GM12873 (cell line): Measurements from ENCODE around the gene CD38.

Source experiments
- TF ChIP-seq, protein P1 (sequence below): IDR thresholded peaks from 2 replicates; pipeline ENCODE4 v1.5.1; 2012; ENCODE audit warnings: low read depth, mild to moderate bottlenecking, moderate library complexity, low read length, control low read depth; ENCODE audit not compliant: insufficient read depth; ENCODE audit errors: missing control alignments

The CD38 gene

GRCh38 chr4:15891312-15891711 is 113.2 kb downstream of the CD38 start:
- TF ChIP-seq, protein P1, sequence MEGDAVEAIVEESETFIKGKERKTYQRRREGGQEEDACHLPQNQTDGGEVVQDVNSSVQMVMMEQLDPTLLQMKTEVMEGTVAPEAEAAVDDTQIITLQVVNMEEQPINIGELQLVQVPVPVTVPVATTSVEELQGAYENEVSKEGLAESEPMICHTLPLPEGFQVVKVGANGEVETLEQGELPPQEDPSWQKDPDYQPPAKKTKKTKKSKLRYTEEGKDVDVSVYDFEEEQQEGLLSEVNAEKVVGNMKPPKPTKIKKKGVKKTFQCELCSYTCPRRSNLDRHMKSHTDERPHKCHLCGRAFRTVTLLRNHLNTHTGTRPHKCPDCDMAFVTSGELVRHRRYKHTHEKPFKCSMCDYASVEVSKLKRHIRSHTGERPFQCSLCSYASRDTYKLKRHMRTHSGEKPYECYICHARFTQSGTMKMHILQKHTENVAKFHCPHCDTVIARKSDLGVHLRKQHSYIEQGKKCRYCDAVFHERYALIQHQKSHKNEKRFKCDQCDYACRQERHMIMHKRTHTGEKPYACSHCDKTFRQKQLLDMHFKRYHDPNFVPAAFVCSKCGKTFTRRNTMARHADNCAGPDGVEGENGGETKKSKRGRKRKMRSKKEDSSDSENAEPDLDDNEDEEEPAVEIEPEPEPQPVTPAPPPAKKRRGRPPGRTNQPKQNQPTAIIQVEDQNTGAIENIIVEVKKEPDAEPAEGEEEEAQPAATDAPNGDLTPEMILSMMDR: no peak

GRCh38 chr4:15893962-15894361 is 115.8 kb downstream of the CD38 start:
- TF ChIP-seq, protein P1: no peak

GRCh38 chr4:15894393-15894792 is 116.3 kb downstream of the CD38 start:
- TF ChIP-seq, protein P1: no peak

DNA sequence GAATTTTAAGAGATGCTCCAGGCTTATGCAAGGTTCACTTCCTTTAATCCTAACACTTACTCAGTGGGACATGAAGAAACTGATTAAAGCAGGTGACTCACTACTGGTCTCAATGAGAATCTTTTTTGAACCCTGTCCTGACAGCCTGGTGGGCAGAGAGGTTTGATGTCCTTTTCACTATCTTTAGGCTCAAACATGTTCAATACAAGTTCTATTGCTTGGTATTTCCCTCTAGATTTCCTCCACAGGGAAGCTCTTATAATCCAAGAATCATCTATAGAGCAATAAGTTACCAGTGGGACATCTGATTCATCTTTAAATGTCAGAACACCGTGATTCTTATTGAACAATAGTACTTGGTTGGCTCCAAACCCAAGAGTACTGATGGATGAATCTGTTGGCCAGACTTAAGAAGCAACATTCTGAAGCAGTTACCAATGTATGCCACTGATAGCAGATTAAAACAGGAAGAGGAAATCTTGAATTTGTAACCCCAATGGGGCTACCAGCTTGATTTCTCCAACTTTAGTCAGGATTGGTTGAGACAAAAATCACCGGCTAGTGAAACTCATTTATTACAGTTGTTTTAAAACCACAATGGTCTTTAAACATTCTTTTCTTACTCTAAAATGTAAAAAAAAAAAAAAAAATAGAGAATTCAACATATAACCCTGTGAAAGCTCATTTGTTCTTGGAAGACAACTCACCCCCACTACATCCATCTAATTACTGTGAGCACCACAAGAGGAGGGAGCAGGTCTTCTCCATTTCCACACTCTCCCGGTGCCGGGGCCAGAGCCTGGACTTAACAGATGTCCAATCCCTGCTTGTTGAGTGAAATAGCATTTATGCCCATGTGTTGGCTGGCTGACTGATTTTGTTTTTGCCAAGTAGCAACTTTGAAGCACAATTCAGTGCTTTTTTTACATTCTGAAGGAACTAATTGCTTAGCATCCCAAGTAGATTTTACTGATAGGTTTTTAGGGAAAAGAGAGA is 117.1 kb downstream of the CD38 start:
- TF ChIP-seq, protein P1: no peak

DNA sequence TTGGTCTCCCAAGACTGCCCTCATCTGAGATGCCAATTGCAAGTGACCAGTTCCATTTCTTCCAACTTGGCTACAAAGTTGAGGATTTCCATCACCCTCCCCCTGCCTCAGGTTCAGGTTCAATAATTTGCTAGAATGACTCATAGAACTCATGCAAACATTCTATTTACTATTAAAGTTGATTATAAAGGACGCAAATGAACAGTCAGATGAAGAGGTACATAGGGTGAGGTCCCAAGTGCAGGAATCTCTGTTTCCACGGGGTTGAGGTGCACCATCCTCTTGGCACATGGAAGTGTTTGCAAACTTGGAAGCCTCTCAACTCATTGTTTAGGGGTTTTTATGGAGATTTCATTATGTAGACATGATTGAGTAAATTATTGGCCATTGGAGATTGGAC is 119.4 kb downstream of the CD38 start:
- TF ChIP-seq, protein P1: no peak

GRCh38 chr4:15898902-15899301 is 120.8 kb downstream of the CD38 start:
- TF ChIP-seq, protein P1: no peak

DNA sequence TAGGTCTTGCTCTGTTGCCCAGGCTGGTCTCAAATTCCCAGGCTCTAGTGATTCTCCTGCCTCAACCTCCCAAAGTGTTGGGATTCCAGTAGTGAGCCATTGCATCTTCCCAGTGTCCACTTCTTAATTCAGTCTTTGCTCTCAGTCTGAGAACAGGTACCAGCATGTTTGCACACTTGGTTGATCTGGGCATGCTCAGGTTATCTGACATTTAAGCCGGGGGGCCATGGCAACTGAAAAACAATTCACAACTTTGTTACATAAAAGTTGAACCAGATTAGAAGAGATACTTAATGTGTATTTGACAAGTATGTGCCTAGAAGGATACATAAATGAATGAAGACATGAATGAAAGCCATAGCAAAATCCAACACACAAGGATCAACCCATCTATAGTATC is 121.4 kb downstream of the CD38 start:
- TF ChIP-seq, protein P1: no peak
